PC-9 (cell line): ENCODE data around the gene CLDN3. TPM values are rescaled to one million over a fixed set of nuclear protein-coding genes. Genes with fewer than 3 reads are reported as not detected.
A peak's percentile ranks its signal among the peaks of the same experiment; 100 is the strongest.

Source experiments
- BruUV-seq: library from RNA; stranded (reverse); fragments of 400-500 nt; replicated peaks from 2 replicates; lab custom pipeline; 2021; lab: Mats Ljungman, UMichigan
- CTCF ChIA-PET: fragments of 300-600 bp; sonication (Branson Sonifier 250); formaldehyde crosslinking; loops from one replicate; lab custom pipeline; 2022; ENCODE audit warnings: antibody characterized with exemption; lab: Charles Lee
- POLR2A ChIA-PET: fragments of 300-600 bp; sonication (Branson Sonifier 250); formaldehyde crosslinking; loops from one replicate; lab custom pipeline; 2022; ENCODE audit warnings: antibody characterized with exemption; ENCODE audit not compliant: unreplicated experiment; lab: Charles Lee
- DNase-seq, 2 experiments: peaks; one replicate each; pipeline versions ENCODE4 v3.0.0 to v3.0.0-alpha.2; 2015 to 2022; ENCODE audit warnings: mixed read lengths in 1 of 2
- H2AFZ ChIP-seq: fragments of 200-600 bp; sonication (generic); 2 replicates; pipeline ENCODE4 v1.8.1; 2017; ENCODE audit warnings: antibody characterized with exemption
- H3F3A ChIP-seq: fragments of 200-600 bp; sonication (generic); 2 replicates; pipeline ENCODE4 v1.8.1; 2017; ENCODE audit warnings: antibody characterized with exemption, mild to moderate bottlenecking, low read depth; ENCODE audit not compliant: insufficient read depth
- H3K27ac ChIP-seq: fragments of 200-600 bp; sonication (generic); 2 replicates; pipeline ENCODE4 v1.6.1; 2016; ENCODE audit warnings: mixed run types
- H3K27me3 ChIP-seq: fragments of 200-600 bp; sonication (generic); 2 replicates; pipeline ENCODE4 v1.6.1; 2016; ENCODE audit warnings: low read depth, mixed run types; ENCODE audit not compliant: insufficient read depth
- H3K36me3 ChIP-seq: fragments of 200-600 bp; sonication (generic); 2 replicates; pipeline ENCODE4 v1.6.1; 2016; ENCODE audit warnings: low read depth, mixed run types
- H3K4me1 ChIP-seq: fragments of 200-600 bp; sonication (generic); replicated peaks from 2 replicates; pipeline ENCODE4 v1.6.1; 2016; ENCODE audit warnings: mixed run types; ENCODE audit not compliant: insufficient read depth
- H3K4me2 ChIP-seq: fragments of 200-600 bp; sonication (generic); 2 replicates; pipeline ENCODE4 v1.6.1; 2017; ENCODE audit warnings: mixed run types
- H3K4me3 ChIP-seq: fragments of 200-600 bp; sonication (generic); 2 replicates; pipeline ENCODE4 v1.6.1; 2016; ENCODE audit warnings: mixed run types
- H3K79me2 ChIP-seq: fragments of 200-600 bp; sonication (generic); 2 replicates; pipeline ENCODE4 v1.6.1; 2017; ENCODE audit warnings: low read depth, mixed run types
- H3K9me2 ChIP-seq: fragments of 200-600 bp; sonication (generic); 2 replicates; pipeline ENCODE4 v1.8.1; 2017; ENCODE audit warnings: mild to moderate bottlenecking; ENCODE audit not compliant: insufficient read depth
- H3K9me3 ChIP-seq: fragments of 200-600 bp; sonication (generic); 2 replicates; pipeline ENCODE4 v1.8.1; 2016; ENCODE audit warnings: low read depth; ENCODE audit not compliant: insufficient read depth
- H4K20me1 ChIP-seq: fragments of 200-600 bp; sonication (generic); 2 replicates; pipeline ENCODE4 v1.8.1; 2017; ENCODE audit not compliant: insufficient read depth
- EZH2 ChIP-seq: fragments of 200-600 bp; sonication (generic); IDR thresholded peaks from 2 replicates; pipeline ENCODE4 v1.8.0; 2017; ENCODE audit warnings: antibody characterized with exemption, low read depth
- intact Hi-C: fragments of 100-400 bp; cut with micrococcal nuclease; formaldehyde crosslinking; loops from one replicate; pipeline ENCODE4 v1.10.0; 2022; ENCODE audit not compliant: unreplicated experiment
- total RNA-seq: library from RNA; stranded (reverse); gene quantifications from 2 replicates; pipeline ENCODE4 v1.2.3, GENCODE V29; 2021
- TF ChIP-seq, protein P1 (sequence below): fragments of 200-600 bp; sonication (generic); conservative IDR thresholded peaks from 2 replicates; pipeline ENCODE4 v1.6.1; 2017; ENCODE audit warnings: mixed run types, antibody characterized with exemption, mild to moderate bottlenecking, moderate library complexity

Gene CLDN3
- total RNA-seq, 1 experiment from 2014 or later: 31.3 TPM

DNA sequence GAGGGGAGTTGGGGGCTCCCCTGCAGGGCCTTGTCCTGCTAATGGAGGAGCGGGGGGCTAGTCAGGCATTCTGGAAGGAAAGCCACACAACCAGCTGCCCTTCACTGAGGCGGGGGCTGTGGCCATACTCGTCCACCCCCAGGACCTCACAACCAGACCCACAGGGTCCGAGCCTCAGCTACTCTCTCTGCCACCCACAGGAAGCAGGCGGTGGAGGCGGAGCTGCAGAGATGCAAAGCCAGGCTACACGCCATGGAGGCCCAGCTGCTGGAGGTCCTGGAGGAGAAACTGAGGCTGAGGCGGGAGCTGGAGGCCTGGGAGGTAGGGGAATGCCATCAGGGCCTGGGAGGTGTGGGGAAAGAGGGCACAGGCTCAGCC, 34.6 kb downstream of the CLDN3 start:
- intact Hi-C loops: loop anchor here (1.0 to 10.0 kb wide), 3 partner anchors 95 to 239 kb away; partner anchors contain the start of gene CLDN4
- no peak for TF ChIP-seq EZH2
- TF ChIP-seq, protein P1, sequence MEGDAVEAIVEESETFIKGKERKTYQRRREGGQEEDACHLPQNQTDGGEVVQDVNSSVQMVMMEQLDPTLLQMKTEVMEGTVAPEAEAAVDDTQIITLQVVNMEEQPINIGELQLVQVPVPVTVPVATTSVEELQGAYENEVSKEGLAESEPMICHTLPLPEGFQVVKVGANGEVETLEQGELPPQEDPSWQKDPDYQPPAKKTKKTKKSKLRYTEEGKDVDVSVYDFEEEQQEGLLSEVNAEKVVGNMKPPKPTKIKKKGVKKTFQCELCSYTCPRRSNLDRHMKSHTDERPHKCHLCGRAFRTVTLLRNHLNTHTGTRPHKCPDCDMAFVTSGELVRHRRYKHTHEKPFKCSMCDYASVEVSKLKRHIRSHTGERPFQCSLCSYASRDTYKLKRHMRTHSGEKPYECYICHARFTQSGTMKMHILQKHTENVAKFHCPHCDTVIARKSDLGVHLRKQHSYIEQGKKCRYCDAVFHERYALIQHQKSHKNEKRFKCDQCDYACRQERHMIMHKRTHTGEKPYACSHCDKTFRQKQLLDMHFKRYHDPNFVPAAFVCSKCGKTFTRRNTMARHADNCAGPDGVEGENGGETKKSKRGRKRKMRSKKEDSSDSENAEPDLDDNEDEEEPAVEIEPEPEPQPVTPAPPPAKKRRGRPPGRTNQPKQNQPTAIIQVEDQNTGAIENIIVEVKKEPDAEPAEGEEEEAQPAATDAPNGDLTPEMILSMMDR: no peak
- Histone ChIP-seq H3K36me3 (peaks cover 15% of the 10 kb centered on the region; the same call in 1 of the 2 replicates), H3K79me2 (peaks cover 45% of the 10 kb centered on the region), H3K9me2 (no peaks in the 10 kb centered on the region), H3K27me3 (no peaks in the 10 kb centered on the region), H3K4me3 (no peak overlapping the region), H3F3A (peaks cover 54% of the 10 kb centered on the region), H3K27ac (peak overlapping the region; percentile 88), H3K4me2 (peak overlapping the region; percentile 65), H2AFZ (no peak overlapping the region), H3K4me1 (peaks cover 42% of the 10 kb centered on the region), H4K20me1 (peaks cover 6% of the 10 kb centered on the region; the same call in 1 of the 2 replicates), H3K9me3 (no peaks in the 10 kb centered on the region)
- DNase-seq: no peak
- POLR2A ChIA-PET: interaction anchor here (0.6 to 1.5 kb wide), 10 partner anchors 9 to 111 kb away, joined by 3 to 13 read pairs (median 5); partner anchors contain the start of gene METTL27
- BruUV-seq: no TSS peak
- CTCF ChIA-PET: no interaction called here

DNA sequence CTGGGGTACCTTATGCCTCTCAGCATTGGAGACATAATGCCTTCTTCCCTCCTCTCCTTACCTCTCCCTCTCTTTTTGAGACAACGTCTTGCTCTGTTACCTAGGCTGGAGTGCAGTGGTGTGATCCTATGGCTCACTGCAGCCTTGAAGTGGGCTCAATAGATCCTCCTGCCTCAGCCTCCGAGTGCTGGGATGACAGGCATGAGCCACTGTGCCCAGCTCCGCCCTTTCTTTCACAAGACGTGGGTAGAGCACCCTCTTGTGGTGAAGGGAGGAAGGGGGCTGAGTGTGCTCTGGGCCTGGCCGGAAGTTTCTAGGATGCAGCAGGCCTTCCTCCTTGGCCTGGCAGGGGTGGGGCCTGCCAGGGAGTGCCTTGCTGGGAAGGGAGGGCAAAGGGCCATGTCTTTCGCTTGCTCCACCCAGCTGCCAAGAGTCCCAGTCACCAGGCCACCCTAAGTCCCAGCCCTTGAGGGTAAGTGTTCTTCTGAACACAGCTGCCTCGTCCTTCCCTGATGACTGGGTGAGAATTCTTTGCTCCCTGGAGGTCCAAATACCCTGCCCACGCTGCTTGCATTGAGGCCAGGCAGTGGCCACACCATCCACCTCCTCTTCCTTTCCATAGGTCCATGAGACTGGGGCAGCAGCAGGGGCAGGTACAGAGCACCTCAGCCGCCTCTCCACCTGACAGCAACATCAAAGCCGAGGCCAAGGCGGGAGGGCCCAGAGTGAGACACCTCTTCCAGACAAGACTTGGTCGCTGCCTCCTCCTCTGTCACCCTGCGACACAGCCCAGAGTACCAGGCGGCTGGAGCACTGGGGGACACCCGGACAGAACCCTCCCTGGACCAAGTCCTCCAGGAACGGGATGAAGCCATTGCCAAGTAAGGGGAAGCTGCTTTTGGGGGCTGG, 35.2 kb downstream of the CLDN3 start:
- TF ChIP-seq, protein P1: peak; percentile 91
- TF ChIP-seq EZH2: no peak
- Histone ChIP-seq H3K27ac (peak overlapping the region; percentile 88), H3K36me3 (peaks cover 15% of the 10 kb centered on the region; the same call in 1 of the 2 replicates), H3K4me1 (peaks cover 35% of the 10 kb centered on the region), H3K27me3 (no peaks in the 10 kb centered on the region), H3K9me2 (no peaks in the 10 kb centered on the region), H3K4me3 (no peak overlapping the region), H3K79me2 (peaks cover 40% of the 10 kb centered on the region), H2AFZ (no peak overlapping the region), H3K4me2 (peak overlapping the region; percentile 65), H3F3A (peaks cover 53% of the 10 kb centered on the region), H3K9me3 (no peaks in the 10 kb centered on the region), H4K20me1 (peaks cover 6% of the 10 kb centered on the region; the same call in 1 of the 2 replicates)
- ChIA-PET POLR2A (interaction anchor here (0.5 to 1.5 kb wide), 15 partner anchors 10 to 115 kb away, joined by 3 to 36 read pairs (median 5); partner anchors contain the start of gene METTL27), CTCF (interaction anchor here (0.7 to 0.8 kb wide), 2 partner anchors 70 to 116 kb away, joined by 3 to 4 read pairs; no protein-coding TSS in a partner anchor)
- DNase-seq: peak; percentile 96 to 97
- no TSS peak for BruUV-seq
- intact Hi-C loops: loop anchor here (1.0 to 10.0 kb wide), 3 partner anchors 95 to 240 kb away; partner anchors contain the start of gene CLDN4

DNA sequence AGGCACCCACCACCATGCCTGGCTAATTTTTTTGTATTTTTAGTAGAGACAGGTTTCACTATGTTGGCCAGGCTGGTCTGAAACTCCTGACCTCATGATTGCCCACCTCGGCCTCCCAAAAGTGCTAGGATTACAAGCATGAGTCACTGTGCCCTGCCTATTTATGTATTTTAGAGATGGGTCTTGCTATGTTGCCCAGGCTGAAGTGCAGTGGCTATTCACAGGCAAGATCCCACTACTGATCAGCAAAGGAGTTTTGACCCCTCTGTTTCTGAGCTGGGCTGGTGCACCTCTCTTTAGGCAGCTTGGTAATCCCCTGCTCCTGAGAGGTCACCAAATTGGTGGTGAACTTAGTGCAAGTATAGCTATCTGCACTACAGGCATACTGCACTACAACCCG, 37.7 kb downstream of the CLDN3 start:
- Histone ChIP-seq H3K9me2 (no peaks in the 10 kb centered on the region), H3F3A (peaks cover 57% of the 10 kb centered on the region), H2AFZ (no peak overlapping the region), H3K4me1 (peaks cover 24% of the 10 kb centered on the region), H3K9me3 (no peaks in the 10 kb centered on the region), H3K79me2 (peaks cover 19% of the 10 kb centered on the region), H4K20me1 (peaks cover 4% of the 10 kb centered on the region; the same call in 1 of the 2 replicates), H3K27ac (no peak overlapping the region), H3K27me3 (no peaks in the 10 kb centered on the region), H3K4me2 (no peak overlapping the region), H3K36me3 (peaks cover 13% of the 10 kb centered on the region; the same call in 1 of the 2 replicates), H3K4me3 (no peak overlapping the region)
- no peak for DNase-seq
- ChIA-PET POLR2A (interaction anchor here (0.6 to 1.1 kb wide), 4 partner anchors 97 to 467 kb away, joined by 5 to 11 read pairs (median 9); no protein-coding TSS in a partner anchor), CTCF (interaction anchor here (0.7 kb wide), 1 partner anchor 213 kb away, joined by 15 read pairs; no protein-coding TSS in a partner anchor)
- intact Hi-C loops: loop anchor here (10.0 kb wide), 1 partner anchor 242 kb away; no protein-coding TSS in a partner anchor
- TF ChIP-seq, protein P1: no peak
- no peak for TF ChIP-seq EZH2
- no TSS peak for BruUV-seq
